Inflammatory macrophage treated with lipopolysaccharide for 1 hour (primary cell): ENCODE measurements around the gene PSG4.
"Not testable (repeated sequence)": the region's sequence is repeated elsewhere in the genome, so short reads cannot be mapped to it uniquely, and the experiment has no call there.

ENCODE experiments used
- DNase-seq, 2 donors: peaks; one replicate each; pipeline ENCODE4 v3.0.0-alpha.2; 2020 to 2022

PSG4 gene

DNA sequence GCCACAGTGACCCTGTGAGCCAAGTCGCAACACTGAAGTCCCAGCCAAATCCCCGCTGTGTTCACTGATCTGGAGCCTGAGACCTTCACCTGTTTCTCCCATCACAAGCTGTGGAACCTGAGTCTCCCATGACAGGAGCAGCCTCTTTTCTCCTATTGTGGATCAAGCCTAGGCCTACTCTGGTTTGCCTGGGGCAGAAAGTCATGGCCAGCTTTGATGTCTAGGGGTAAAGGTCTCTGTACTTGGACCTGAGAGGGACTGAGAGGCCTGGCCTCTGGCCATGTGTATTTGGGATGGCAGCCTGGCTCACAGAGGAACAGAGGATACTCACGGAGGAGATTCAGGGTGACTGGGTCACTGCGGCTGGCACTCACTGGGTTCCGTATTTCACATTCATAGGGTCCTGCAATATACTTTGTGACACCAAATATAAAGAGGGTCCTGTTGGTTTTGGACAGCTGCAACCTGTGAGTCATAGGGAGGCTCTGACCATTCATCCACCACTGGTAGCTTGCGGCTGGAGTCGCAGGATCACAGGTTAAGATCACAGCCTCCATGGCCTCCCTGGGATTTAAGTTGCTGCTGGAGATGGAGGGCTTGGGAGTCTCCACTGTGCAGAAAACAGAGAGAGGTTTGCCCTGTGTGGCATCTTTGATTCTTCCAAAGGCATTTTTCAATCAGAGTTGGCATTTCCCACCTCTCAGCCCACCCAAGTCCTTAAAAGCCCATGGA, 7.6 kb downstream of the PSG4 start:
- DNase-seq, result not testable (repeated sequence)

DNA sequence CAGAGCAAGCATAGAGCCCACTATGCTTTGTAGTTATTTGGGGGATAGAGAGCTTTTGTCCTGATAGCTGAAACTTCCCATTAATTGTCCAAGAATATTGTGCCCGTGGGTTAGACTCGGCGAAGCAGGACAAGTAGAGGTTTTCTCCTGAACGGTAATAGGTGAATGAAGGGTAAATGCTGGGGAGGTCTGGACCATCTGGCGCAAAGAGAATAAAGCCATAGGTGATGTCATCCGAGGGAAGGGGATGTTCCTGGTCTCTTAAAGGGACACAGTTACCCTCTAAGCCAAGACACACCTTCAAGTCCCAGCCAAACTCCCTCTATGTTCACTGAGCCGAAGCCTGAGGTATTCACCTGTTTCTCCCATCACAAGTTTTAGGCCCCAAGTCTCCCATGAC, 11.0 kb downstream of the PSG4 start:
- DNase-seq, result not testable (repeated sequence)

DNA sequence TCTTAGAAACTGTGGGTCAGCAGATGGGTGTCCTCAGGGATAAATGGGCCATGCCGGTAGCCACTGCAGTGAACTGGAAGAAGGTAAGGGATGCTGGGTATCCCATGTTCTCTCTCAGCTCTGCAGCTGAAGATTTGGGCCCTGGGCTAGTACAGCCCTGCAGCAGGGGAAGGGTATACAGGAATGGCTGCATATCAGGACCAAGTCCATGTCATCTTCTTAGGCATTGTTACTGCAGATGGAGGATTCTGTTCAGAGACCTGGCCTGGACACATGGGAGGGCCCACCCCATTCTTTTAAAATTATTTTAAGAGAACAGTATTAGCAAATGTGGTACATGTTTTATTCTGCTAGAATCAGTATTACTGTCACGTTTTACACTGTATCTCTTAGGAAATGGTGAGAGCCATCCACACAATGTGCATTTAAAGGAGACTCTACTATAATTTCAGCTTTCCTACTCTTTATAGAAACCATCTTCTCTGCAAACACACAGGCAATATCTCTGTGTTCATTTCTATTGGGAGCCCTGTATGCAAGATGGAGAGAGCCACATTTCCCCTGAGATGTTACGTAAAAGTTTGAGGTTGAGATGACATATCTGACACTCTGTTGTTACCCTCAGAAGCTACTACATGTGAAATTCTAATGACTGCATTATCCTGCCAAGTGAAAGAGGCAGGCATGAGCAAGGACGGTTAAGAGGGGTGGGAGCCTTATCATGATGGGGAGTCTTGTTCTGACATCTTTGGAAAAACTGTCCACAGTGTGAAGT, 12.9 kb downstream of the PSG4 start:
- not testable (repeated sequence) for DNase-seq

DNA sequence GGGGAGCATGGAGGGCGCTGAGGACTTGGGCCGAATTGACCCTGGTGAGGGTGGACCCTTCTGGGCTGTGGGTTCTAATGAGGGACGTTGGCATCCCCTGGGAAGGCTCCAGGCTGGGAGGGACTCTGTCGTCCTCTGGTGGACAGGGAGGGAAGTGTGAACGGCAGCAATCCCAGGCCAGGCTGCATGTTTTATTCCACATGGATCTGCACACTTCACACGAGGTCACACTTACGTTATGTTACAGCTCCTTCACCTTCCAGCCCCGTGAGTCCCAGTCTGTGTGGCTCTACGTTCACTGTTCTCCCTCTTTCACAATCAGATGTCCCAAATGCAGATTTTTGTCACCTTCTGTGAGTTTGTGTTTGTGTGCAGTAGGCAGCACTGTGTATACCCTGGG, 17.3 kb downstream of the PSG4 start:
- DNase-seq, result not testable (repeated sequence)

DNA sequence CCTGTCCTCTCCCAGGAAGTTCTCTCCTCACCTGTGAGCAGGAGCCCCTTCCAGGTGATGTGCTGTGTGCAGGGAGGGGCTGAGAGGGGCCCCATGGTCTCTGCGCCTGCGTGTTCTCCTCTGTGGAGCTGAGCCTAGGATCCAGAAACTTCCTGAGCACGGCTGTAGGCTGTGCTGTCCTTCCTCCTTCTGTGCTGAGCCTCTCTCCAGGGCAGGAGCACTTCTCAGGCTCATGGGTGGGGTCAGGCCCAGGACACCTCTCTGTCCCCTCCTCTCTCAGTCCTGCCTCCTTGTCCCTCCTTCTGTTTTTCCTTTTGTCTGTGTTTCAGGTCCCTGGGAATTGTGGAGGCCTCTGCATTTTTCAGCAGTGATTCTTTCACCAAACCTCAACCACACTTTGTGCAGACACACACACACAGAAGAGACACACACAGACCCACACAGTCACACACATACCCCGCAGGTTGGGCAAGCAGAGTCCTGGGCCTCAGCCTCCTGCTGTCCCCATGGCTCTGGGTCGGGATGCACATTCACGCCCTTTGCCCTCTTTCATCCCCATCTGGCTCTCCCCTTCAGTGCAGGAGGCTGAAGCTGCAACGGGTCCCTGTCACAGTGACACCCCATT, 19.0 kb downstream of the PSG4 start, which contains the start of gene PSG5:
Gene PSG5 (minus strand): TSS at position 226 of the 625 bp plus-strand sequence. CDS start 131 bp downstream, at position 95.
- not testable (repeated sequence) for DNase-seq

DNA sequence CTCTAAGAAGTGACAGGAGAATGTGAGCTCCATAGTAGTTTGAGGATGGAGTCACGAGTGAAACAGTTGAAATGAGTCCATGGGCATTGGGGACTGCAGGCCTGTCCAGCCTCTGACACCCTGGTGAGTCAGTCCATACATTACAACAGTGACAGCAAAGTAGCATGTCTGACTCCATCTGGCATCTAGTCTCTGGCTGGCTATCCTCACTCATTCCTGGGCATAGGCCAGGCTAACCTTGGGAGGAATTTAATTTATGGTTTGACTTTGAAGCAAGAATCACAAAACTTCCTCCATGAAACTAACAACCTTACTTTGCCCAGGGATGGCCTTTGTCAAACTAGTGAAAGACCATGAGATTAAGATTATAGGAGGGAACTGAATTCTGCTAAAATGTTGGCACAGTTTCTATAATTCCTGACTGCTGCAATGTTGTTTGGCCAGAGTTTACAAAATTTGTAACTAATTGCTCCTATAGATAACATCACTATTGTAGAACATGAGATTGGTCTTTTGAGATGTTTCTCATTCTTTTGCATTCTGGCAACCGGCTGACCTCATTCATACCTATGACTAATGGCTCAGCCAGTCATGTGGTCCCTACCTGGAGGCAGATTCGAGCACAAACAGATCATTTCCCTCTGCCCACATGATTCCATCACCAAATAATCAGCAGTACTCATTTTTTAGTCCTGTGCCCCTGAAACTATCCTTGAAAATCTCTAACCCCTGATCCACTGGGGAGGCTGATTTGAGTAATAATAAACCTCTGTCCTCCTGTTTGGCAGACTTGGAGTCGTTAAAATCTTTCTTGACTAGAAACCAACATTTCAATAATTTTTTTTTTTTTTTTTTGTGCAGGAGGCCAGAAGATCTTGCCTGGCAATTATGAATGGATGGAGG, 23.3 kb downstream of the PSG4 start:
- DNase-seq, result not testable (repeated sequence)

DNA sequence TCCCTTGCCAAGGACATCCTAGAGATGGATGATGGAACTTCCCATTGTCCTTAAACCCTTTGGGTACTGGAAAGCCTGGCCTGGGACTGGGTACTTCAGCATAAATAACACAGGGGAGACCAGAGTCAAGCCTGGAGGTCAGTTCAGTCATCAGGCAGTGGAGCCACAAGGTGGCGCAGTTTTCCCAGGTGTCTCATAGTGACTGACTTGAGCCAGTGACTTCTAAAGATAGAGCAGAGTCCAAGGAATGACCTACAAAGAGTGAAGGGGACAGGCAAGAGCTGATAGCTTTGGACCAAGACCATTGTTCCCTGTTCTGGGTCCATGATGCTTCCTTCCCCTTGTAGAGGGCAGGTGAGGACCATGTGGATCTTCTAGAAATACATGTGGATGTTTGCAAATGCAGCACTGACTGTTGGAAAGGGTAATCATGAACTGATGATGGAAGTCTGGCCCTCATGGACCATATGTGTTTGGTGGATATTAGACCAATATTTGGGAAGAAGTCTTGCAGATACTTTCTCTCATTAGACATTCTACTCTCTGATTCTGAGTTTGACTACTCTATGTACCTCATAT, 25.8 kb downstream of the PSG4 start:
- DNase-seq, result not testable (repeated sequence)

DNA sequence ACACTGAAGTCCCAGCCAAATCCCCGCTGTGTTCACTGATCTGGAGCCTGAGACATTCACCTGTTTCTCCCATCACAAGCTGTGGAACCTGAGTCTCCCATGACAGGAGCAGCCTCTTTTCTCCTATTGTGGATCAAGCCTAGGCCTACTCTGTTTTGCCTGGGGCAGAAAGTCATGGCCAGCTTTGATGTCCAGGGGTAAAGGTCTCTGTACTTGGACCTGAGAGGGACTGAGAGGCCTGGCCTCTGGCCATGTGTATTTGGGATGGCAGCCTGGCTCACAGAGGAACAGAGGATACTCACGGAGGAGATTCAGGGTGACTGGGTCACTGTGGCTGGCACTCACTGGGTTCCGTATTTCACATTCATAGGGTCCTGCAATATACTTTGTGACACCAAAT, 26.9 kb downstream of the PSG4 start:
- DNase-seq, result not testable (repeated sequence)

DNA sequence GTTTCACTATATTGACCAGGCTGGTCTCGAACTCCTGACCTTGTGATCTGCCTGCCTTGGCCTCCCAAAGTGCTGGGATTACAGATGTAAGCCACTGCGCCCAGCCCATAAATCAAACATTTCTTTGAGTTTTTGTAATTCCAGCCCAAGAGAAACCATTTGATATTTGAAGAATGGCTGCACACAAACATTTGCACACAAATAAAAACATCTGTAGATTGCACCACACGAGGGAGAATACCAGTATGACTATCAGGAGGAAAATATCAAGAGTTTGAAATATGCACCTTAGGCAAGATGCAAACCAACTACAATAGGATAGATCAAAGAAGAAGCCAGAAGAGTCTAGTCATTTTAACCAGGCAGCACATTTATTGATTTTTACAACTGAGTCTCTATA, 39.5 kb downstream of the PSG4 start:
- not testable (repeated sequence) for DNase-seq

DNA sequence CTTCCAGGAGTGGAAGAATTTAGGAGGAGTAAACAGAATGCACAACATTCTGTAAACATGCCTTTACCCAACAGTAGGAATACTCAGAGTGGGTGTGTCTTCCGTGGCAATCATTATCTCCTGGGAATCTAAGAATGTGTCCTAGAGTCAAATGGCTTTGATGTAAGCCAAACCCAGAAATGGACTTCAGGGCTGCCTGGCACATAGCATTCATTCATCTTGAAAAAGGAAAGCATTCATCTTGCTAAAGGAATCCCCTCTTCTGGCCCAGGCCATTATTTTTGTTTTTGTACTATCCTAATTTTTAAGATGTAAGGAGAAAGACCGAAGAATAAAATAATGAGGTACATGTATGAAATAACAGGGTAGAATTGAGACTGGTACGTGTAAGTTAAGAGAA, 42.3 kb downstream of the PSG4 start:
- DNase-seq, result not testable (repeated sequence)

DNA sequence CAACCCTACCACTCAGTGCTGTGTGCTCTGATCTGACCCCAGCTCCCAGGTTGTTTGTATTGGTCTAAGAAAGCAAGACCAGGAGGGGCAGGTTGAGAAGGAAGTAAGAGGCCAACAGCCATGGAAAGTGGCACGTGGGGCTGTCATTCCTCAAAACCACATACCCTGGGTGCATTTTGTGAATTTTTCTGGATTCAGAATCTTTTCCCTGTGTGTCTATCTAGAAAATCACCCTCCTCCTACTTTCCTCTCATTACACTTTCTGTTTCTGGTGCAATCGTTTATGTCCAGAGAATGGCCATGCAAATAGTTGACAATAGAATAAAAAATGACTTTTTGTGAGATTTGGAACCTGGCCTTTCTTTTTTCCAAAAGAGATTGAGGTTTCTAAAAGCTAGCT, 43.2 kb downstream of the PSG4 start:
- not testable (repeated sequence) for DNase-seq

DNA sequence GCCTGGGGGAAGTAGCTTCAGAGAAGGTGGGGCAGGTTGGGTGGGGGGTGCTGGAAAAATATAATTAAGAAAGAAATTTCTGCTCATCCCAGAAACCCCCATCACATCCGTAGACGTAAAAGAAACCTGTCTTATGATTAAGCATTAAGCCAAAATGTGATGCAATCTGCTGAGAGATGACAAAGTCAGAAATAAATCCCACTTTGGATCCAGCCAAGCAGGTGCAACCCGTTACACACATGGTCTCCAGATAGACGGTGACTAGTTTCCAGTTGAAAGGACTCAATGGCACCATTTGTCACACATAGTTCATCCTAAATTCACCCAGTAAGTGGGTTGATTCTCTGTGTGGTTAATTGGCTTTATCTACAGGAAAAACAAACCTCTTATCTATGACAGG, 53.2 kb downstream of the PSG4 start:
- DNase-seq, result no peak

DNA sequence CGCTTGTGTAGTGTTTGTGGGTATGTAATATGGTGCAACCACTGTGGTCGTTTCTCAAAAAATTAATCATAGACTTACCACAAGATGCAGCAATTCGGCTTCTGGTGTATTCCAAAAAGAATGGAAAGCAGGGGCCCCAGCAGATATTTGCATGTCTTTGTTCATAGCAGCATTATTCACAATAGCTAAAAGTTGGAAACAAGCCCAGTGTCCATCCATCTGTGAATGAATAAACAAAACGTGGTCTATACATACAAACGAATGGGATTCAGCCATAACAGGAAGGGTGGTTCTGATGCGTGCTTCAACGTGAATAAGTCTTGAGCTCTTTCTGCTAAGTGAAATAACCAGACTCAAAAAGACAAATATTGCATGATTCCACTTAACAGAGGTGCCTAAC, 55.6 kb downstream of the PSG4 start:
- DNase-seq, result not testable (repeated sequence)

DNA sequence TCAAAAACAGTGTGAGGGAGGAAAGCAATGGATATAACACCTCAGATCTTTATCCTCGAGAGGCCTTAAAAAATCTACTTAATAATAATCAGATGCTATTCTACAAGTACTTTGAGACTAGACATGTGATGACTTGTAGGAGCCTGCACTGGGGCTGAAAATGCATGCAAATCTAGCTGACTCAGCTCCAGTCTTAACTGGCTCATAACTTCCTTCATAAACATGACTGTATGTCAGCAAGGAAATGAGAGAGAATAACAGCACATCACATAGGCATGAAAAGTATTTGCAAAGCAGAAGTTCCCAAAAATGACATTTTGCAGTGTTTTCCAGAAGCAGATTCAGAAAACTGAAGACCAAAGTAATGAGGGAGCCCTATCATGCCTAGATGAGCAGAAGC, 57.2 kb downstream of the PSG4 start:
- no peak for DNase-seq
